Stimulated activated CD4-positive, alpha-beta T cell treated with anti-CD3 and anti-CD28 coated beads, Interleukin-2, amount 100 ng/mL, for 24 hours (primary cell): ENCODE results near the gene EIF2S2.

Source experiments
- DNase-seq, 2 donors: peaks; one replicate each; pipeline ENCODE4 v3.0.0-alpha.2; 2020

EIF2S2 gene

DNA sequence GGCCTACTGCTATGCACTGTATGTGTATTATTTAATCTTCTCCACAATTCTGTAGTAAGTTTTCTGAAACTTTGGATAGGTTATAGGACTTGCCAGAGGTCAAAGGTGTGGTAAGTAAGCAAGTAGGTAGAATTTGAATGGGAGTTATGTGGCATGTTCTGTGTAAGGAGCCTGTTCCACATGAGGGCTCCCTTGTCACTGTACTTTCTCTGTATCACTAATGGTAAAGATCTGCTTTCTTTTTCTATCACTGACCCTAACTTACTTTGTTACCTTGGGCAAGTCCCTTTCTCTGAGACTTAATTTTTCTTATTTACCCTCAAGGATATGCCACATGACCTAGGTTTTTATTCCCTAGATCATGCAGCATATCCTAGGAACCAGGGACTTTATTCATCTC is 50.3 kb downstream of the EIF2S2 start:
- no peak for DNase-seq

DNA sequence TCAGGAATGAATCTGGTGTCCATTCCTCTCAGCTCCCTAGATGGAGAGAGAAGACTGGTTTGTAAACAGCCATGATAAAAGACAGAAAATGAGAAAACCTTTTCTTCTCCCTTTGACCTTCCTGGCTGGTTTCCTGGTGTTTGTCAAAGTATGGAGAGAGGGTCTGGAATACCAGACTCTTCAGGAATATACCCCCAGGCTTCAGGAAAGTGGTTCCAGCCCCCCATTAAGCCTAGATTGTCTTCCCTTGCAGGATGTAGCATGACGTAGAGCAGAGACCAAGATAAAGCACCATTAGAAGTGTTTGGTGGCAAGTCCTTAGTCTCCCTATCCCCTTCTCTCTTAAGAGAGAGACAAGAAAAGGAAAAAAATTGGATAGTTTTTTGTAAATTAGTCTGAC is 51.1 kb downstream of the EIF2S2 start:
- DNase-seq: no peak

GRCh38 chr20:34058831-34059230 is 53.2 kb downstream of the EIF2S2 start:
- no peak for DNase-seq

- no peak for DNase-seq
These were observed 56.8 kb downstream of the EIF2S2 start for GRCh38 chr20:34055290-34055689.

GRCh38 chr20:34052414-34052813 is 59.6 kb downstream of the EIF2S2 start:
- no peak for DNase-seq

- no peak for DNase-seq
These were observed 61.9 kb downstream of the EIF2S2 start for GRCh38 chr20:34049897-34050695.

GRCh38 chr20:34049389-34049788 is 62.7 kb downstream of the EIF2S2 start:
- DNase-seq: no peak

DNA sequence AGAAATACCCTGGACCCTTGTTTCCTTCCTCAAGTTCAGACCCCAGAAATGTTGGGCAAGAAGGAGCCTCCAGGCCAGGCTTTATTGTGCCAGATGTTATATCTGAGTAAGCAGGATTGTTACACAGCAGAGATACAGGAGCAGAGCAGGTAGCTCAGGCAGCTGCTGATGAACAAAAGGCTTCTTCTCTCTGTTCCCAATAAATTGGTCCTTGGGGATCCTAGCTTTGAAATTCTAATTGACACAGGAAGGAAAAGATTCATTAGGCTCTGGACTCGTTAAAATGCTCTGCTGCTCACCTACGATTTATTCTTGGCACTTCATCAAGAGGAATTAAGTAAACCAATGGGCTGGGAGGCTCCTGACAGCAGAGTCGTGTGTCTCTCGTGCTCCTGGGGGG is 64.1 kb downstream of the EIF2S2 start:
- no peak for DNase-seq

GRCh38 chr20:34047010-34047687 is 64.9 kb downstream of the EIF2S2 start:
- DNase-seq: no peak

- no peak for DNase-seq
These were observed 65.9 kb downstream of the EIF2S2 start for GRCh38 chr20:34045930-34046725.

DNA sequence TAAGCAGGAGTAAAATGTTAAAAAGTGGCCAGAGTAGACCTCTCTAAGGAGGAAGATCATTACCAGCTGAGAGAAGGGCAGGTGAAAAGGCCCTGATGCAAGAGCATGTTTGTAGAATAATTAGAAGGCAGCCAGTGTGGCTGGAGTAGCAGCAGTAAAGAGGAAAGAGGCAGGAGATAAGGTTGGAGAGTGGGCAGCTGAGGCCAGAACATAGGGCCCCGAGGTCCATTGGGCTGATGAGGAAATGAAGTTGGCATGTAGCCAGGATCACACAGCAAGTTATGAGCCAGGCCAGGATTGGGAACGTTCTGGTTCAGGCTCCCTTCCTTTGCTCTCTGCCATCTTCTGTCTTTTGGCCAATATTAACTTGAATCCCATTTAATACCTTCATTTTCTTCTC is 66.7 kb downstream of the EIF2S2 start:
- DNase-seq: no peak

DNA sequence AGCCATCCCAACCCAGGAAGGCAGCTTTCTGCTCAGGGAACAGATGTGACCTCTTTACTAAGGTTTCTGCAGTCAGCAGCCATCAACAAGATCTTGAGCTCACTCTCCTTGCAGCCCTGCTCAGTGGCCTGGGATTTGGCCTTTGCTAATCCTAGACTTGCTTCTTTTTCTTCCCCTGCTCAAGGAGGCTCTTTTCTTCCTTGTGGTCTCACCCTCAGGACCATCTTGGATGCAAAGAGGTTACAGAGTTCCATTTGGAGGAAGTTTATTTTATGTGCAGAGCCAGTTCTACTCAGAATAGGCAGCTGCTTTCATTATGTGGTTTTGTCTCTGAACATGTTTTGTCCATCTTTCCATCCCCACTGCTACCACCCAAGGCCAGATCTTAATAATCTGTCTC is 69.0 kb downstream of the EIF2S2 start:
- no peak for DNase-seq

- no peak for DNase-seq
These were observed 69.8 kb downstream of the EIF2S2 start for GRCh38 chr20:34042262-34042661.

GRCh38 chr20:34041226-34041625 is 70.8 kb downstream of the EIF2S2 start:
- no peak for DNase-seq

DNA sequence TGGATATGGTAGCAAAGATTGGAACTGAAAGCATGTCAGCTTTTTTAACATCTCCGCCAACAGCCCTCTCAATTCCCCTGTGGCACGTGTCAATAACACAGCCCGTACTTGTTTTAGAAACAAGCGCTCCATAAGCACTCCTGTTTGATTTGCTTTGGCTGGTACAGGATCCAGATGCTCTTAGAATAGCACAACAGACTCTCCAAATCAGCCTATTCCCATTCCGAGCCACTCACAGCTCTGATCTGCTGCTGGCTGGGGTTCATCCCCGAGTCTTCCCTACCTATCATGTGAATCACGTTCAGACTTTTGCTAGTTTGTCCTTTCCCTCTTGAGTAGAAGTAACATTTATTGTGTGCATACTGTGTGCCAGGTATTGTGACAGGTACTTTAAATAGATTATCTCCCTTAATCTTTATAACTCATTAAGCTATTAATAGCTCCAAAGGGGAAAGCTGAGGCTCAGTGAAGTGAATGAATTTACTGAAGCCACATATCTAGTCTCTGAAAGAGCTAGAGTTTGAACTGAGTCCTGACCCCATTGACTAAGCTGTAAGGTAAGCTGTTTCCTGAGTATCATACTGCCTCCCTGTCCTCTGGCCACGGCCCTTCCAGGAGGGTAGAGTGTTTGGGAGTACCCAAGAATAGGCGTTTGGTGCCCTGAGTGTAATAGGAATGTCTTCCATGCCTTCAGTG is 71.6 kb downstream of the EIF2S2 start:
- DNase-seq: no peak
